OCI-LY3 (cell line): ENCODE results near the gene CHST11.

Source experiments
- H2AFZ ChIP-seq: fragments of 200-600, 300-600 bp; shearing (Covaris generic); 2 replicates; pipeline ENCODE4 v1.6.0; 2014; ENCODE audit warnings: antibody characterized with exemption, low read depth, low read length
- H3K27ac ChIP-seq: fragments of 200-600, 300-600 bp; sonication (generic); 2 replicates; pipeline ENCODE4 v1.5.1; 2014; ENCODE audit warnings: mild to moderate bottlenecking, low read length, moderate library complexity, mixed read lengths
- H3K27me3 ChIP-seq: fragments of 200-600, 300-600 bp; sonication (generic); 2 replicates; pipeline ENCODE4 v1.6.1; 2014; ENCODE audit warnings: low read depth, low read length, mixed read lengths
- H3K36me3 ChIP-seq: fragments of 200-600, 300-600 bp; sonication (generic); replicated peaks from 2 replicates; pipeline ENCODE3; 2014; ENCODE audit warnings: low read depth, low read length, mixed read lengths
- H3K4me1 ChIP-seq: fragments of 300-600, 200-600 bp; sonication (generic); 2 replicates; pipeline ENCODE4 v1.6.1; 2014; ENCODE audit warnings: low read length, mixed read lengths
- H3K4me2 ChIP-seq: fragments of 200-600, 300-600 bp; sonication (generic); 2 replicates; pipeline ENCODE4 v1.6.1; 2014; ENCODE audit warnings: low read length, mixed read lengths
- H3K4me3 ChIP-seq: fragments of 300-600, 200-600 bp; sonication (generic); 2 replicates; pipeline ENCODE4 v1.5.1; 2014; ENCODE audit warnings: antibody characterized with exemption, mild to moderate bottlenecking, low read length, moderate library complexity
- H3K79me2 ChIP-seq: fragments of 300-600, 200-600 bp; shearing (Covaris generic); 2 replicates; pipeline ENCODE4 v1.6.1; 2014; ENCODE audit warnings: mild to moderate bottlenecking, low read length, mixed read lengths
- H3K9ac ChIP-seq: fragments of 300-600, 200-600 bp; shearing (Covaris generic); 2 replicates; pipeline ENCODE4 v1.6.0; 2014; ENCODE audit warnings: mild to moderate bottlenecking, low read length, moderate library complexity
- H3K9me3 ChIP-seq: fragments of 200-600, 300-600 bp; shearing (Covaris generic); 2 replicates; pipeline ENCODE4 v1.6.1; 2014; ENCODE audit warnings: low read length, mixed read lengths; ENCODE audit not compliant: insufficient read depth
- H4K20me1 ChIP-seq: fragments of 200-600, 300-600 bp; sonication (generic); 2 replicates; pipeline ENCODE4 v1.6.1; 2016; ENCODE audit warnings: low read length, mixed read lengths; ENCODE audit not compliant: insufficient read depth
- EZH2phosphoT487 ChIP-seq: fragments of 200-600 bp; shearing (Covaris generic); IDR thresholded peaks from 2 replicates; pipeline ENCODE4 v1.6.1; 2018; ENCODE audit warnings: antibody characterized with exemption, mixed run types, low read depth
- TF ChIP-seq, protein P1 (sequence below): fragments of 200-600, 300-600 bp; sonication (generic); IDR thresholded peaks from 2 replicates; pipeline ENCODE4 v1.5.1; 2014; ENCODE audit warnings: antibody characterized with exemption, low read length, low read depth

Gene CHST11

DNA sequence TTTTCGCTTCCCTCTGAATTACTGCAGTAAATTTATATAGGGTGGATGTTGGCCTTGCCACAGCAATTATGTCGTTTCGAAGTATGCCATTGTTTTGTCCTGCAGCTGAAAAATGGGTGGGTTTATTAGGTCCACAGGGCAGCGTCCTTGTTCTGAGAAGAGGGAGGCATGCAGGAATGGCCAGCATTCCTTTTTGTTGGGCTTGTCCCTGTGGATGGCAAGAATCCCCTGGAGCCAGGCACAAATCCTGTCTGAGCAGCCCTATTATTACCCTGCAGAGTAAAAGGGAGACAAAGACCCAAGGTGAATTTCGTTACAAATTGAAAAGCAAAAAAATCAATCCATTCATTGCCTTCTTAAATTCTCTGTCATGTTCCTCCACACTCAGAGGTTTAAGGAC lies 88.1 kb downstream of the CHST11 start:
- H3K36me3 ChIP-seq: no peaks in the 10 kb centered on the region
- no peak overlapping the region for H3K4me2 ChIP-seq
- no peaks in the 10 kb centered on the region for H3K27me3 ChIP-seq
- H3K4me1 ChIP-seq: peaks cover 14% of the 10 kb centered on the region
- no peaks in the 10 kb centered on the region for H4K20me1 ChIP-seq
- no peaks in the 10 kb centered on the region for H3K79me2 ChIP-seq
- no peak overlapping the region for H2AFZ ChIP-seq
- H3K27ac ChIP-seq: no peak overlapping the region
- no peak overlapping the region for H3K9ac ChIP-seq
- H3K9me3 ChIP-seq: no peaks in the 10 kb centered on the region
- no peak overlapping the region for H3K4me3 ChIP-seq
- TF ChIP-seq, protein P1, sequence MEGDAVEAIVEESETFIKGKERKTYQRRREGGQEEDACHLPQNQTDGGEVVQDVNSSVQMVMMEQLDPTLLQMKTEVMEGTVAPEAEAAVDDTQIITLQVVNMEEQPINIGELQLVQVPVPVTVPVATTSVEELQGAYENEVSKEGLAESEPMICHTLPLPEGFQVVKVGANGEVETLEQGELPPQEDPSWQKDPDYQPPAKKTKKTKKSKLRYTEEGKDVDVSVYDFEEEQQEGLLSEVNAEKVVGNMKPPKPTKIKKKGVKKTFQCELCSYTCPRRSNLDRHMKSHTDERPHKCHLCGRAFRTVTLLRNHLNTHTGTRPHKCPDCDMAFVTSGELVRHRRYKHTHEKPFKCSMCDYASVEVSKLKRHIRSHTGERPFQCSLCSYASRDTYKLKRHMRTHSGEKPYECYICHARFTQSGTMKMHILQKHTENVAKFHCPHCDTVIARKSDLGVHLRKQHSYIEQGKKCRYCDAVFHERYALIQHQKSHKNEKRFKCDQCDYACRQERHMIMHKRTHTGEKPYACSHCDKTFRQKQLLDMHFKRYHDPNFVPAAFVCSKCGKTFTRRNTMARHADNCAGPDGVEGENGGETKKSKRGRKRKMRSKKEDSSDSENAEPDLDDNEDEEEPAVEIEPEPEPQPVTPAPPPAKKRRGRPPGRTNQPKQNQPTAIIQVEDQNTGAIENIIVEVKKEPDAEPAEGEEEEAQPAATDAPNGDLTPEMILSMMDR: no peak
- no peak for TF ChIP-seq EZH2phosphoT487

DNA sequence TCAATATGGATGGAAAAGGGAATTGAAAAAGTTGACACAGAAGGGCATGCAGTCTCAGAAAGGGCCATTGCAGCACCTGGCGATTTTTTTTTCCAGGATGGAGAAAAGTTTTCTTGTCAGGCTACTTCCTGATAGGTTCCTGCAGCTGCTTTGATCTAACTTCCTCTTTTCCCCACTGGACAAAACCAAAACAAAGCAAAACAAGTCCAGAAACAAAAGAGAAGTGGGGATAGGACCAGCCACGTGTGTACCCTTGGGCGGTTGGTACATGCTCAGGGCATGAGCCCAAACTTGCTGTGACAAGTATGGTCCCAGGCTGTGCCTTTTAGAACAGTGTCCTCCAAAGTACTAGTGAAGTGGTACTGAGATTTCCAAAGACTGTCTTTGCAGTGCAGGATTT lies 89.8 kb downstream of the CHST11 start:
- Histone ChIP-seq H3K9me3 (no peaks in the 10 kb centered on the region), H3K4me1 (peaks cover 14% of the 10 kb centered on the region), H3K79me2 (no peaks in the 10 kb centered on the region), H3K27me3 (no peaks in the 10 kb centered on the region), H3K4me2 (peak overlapping the region; percentile 47), H3K9ac (no peak overlapping the region), H3K4me3 (peak overlapping the region; percentile 6; the same call in 1 of the 2 replicates), H2AFZ (no peak overlapping the region), H3K36me3 (no peaks in the 10 kb centered on the region), H3K27ac (no peak overlapping the region), H4K20me1 (no peaks in the 10 kb centered on the region)
- TF ChIP-seq, protein P1: no peak
- TF ChIP-seq EZH2phosphoT487: no peak

DNA sequence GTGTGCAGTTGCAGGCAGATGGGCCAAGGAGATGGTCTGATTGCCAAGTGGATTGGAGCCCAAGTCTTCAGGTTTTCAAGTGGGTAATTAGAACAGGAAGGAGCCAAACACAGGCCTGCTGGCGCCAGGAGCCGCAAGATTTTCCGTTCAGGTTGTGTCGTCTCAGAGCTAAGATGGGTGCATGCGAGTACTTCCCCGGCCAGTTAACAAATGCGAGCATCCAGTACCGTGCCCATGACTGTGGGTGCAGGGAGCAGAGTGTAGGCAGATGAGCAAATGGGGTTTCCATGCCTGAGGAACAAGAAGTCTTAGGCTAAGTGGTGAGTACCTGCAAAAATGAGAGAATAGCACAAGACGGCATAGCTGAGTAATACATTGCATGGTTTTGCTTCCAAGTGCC lies 90.5 kb downstream of the CHST11 start:
- no peaks in the 10 kb centered on the region for H3K79me2 ChIP-seq

DNA sequence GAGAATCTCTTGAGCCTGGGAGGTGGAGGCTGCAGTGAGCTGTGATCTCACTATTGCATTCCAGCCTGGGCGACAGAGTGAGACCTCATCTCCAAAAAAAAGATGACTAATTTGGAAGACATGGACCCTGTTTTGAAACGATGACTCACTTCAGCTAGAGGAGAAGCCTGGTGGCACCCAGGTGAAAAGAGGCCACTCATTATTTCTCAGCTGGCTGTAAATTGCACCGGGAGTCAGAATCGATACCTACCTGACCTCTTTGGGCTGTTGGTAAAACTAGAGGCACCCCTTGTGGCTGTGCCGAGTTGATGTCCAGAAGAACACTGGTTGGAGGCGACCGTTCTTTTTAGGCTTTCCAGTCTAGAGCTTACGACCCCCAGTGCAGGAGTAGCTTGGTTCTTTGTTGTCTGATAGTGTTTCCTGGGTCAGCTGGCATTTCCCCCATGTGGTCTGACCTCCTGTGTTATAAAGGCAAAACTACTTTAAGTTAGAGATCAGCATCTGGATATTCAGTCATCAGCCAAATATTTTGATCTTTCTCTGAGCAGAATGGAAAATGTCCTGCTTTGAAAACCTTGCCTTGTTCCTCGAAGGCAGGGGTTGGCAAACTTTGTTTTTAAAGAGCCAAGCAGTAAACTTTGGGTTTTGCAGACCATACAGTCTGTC lies 93.2 kb downstream of the CHST11 start:
- Histone ChIP-seq H4K20me1 (no peaks in the 10 kb centered on the region), H3K36me3 (no peaks in the 10 kb centered on the region), H3K4me2 (no peak overlapping the region), H3K27me3 (no peaks in the 10 kb centered on the region), H2AFZ (no peak overlapping the region), H3K9ac (no peak overlapping the region), H3K9me3 (no peaks in the 10 kb centered on the region), H3K79me2 (no peaks in the 10 kb centered on the region), H3K27ac (no peak overlapping the region), H3K4me3 (no peak overlapping the region), H3K4me1 (peaks cover 14% of the 10 kb centered on the region)
- TF ChIP-seq, protein P1: no peak
- TF ChIP-seq EZH2phosphoT487: no peak

More for the DNA sequence above, 90.5 kb downstream of the CHST11 start:
- Histone ChIP-seq H3K4me3 (no peak overlapping the region), H3K9ac (no peak overlapping the region), H3K27ac (no peak overlapping the region), H3K36me3 (no peaks in the 10 kb centered on the region), H2AFZ (no peak overlapping the region), H3K9me3 (no peaks in the 10 kb centered on the region), H3K4me1 (peaks cover 14% of the 10 kb centered on the region), H3K4me2 (no peak overlapping the region), H3K27me3 (no peaks in the 10 kb centered on the region), H4K20me1 (no peaks in the 10 kb centered on the region)
- TF ChIP-seq, protein P1: no peak
- no peak for TF ChIP-seq EZH2phosphoT487
